CD4-positive, alpha-beta T cell (primary cell): ENCODE measurements around the gene SPOCD1. TPM values are rescaled to one million over a fixed set of nuclear protein-coding genes. Genes with fewer than 3 reads are reported as not detected.
A peak's percentile ranks its signal among the peaks of the same experiment; 100 is the strongest.

ENCODE experiments used
- ATAC-seq: fragments of 200-7000 bp; cut with Tn5 transposase; one replicate; pipeline ENCODE4 v1.10.0; 2022; ENCODE audit warnings: mild to moderate bottlenecking; ENCODE audit not compliant: poor library complexity
- CTCF ChIA-PET: fragments of 350-600 bp; sonication (Branson Sonifier 250); formaldehyde crosslinking; loops from one replicate; lab custom pipeline; 2021; ENCODE audit warnings: antibody characterized with exemption, inconsistent platforms; lab: Charles Lee
- POLR2A ChIA-PET: fragments of 350-600 bp; sonication (Branson Sonifier 250); formaldehyde crosslinking; loops from one replicate; lab custom pipeline; 2021; ENCODE audit warnings: antibody characterized with exemption, inconsistent platforms; lab: Charles Lee
- DNase-seq, 14 experiments: peaks; one replicate each; pipeline ENCODE4 v3.0.0-alpha.2; 2013 to 2020; ENCODE audit warnings: mixed read lengths in 2 of 14
- H3K27ac ChIP-seq, 2 donors: one replicate each; pipeline versions ENCODE4 v1.5.1 to v1.7.0; 2013; ENCODE audit warnings: low read length in 2 of 2, low read depth in 1 of 2, mild to moderate bottlenecking in 1 of 2
- H3K27me3 ChIP-seq, 2 experiments: 1 replicate in 1 of 2; 2 replicates in 1 of 2; pipeline versions ENCODE4 v1.6.1 to v1.7.0; 2013; ENCODE audit warnings: low read length in 2 of 2, control low read depth in 1 of 2, mild to moderate bottlenecking in 1 of 2, moderate library complexity in 1 of 2; ENCODE audit not compliant: insufficient read depth in 2 of 2, control insufficient read depth in 1 of 2
- H3K36me3 ChIP-seq: one replicate; pipeline ENCODE4 v1.6.1; 2013; ENCODE audit warnings: low read length, control low read depth; ENCODE audit not compliant: insufficient read depth
- H3K4me1 ChIP-seq: one replicate; pipeline ENCODE4 v1.6.1; 2013; ENCODE audit warnings: low read length, control low read depth; ENCODE audit not compliant: insufficient read depth
- H3K4me3 ChIP-seq: one replicate; pipeline ENCODE4 v1.5.1; 2013; ENCODE audit warnings: mild to moderate bottlenecking, low read length, moderate library complexity
- H3K9me3 ChIP-seq, 2 experiments: 1 replicate in 1 of 2; 2 replicates in 1 of 2; pipeline versions ENCODE4 v1.6.1 to v1.7.0; 2013; ENCODE audit warnings: low read length in 2 of 2, mild to moderate bottlenecking in 2 of 2, control low read depth in 1 of 2, moderate library complexity in 1 of 2; ENCODE audit not compliant: control insufficient read depth in 1 of 2, insufficient read depth in 1 of 2
- H3K27ac Mint-ChIP-seq: one replicate; pipeline ENCODE4 v1.8.0; 2020; ENCODE audit warnings: mixed read lengths
- H3K27me3 Mint-ChIP-seq: one replicate; pipeline ENCODE4 v1.8.0; 2021; ENCODE audit warnings: mixed read lengths
- H3K36me3 Mint-ChIP-seq: one replicate; pipeline ENCODE4 v1.8.0; 2021; ENCODE audit warnings: low read depth, mixed read lengths
- H3K4me1 Mint-ChIP-seq: one replicate; pipeline ENCODE4 v1.8.0; 2021; ENCODE audit warnings: low read depth, mixed read lengths
- H3K4me3 Mint-ChIP-seq: one replicate; pipeline ENCODE4 v1.8.0; 2020; ENCODE audit warnings: mild to moderate bottlenecking, mixed read lengths
- H3K9me3 Mint-ChIP-seq: one replicate; pipeline ENCODE4 v1.8.0; 2020; ENCODE audit warnings: mixed read lengths
- CTCF ChIP-seq: fragments of 200-600 bp; IDR thresholded peaks from one replicate; pipeline ENCODE4 v1.8.0; 2022; ENCODE audit warnings: antibody characterized with exemption, mild to moderate bottlenecking
- intact Hi-C, 2 experiments: fragments of 100-400 bp; cut with DNase I in 1 of 2; cut with micrococcal nuclease in 1 of 2; formaldehyde crosslinking; loops; one replicate each; pipeline versions ENCODE4 v1.15.1 to v1.9.0; 2023 to 2025; cut with DNase I, micrococcal nuclease
- total RNA-seq, 174 experiments: library from RNA in 2 of 174; stranded (reverse) in 2 of 174; gene quantifications; one replicate each; pipeline ENCODE4 v1.2.3 and lab custom pipeline; 2021 to 2026

SPOCD1 gene
- total RNA-seq, 2 experiments from 2014 or later = 0.11 to 0.27 TPM

GRCh38 chr1:31796707-31797106, 19.1 kb downstream of the SPOCD1 start:
- H3K4me3 Mint-ChIP-seq = no peak overlapping the region
- CTCF ChIA-PET = no interaction called here
- Histone ChIP-seq H3K4me1 (no peaks in the 10 kb centered on the region), H3K27ac (no peak overlapping the region), H3K27me3 (peaks cover 0 to 4% of the 10 kb centered on the region in 2 experiments), H3K9me3 (no peaks in the 10 kb centered on the region), H3K36me3 (no peaks in the 10 kb centered on the region), H3K4me3 (no peak overlapping the region)
- POLR2A ChIA-PET = no interaction called here
- ATAC-seq (no peak), DNase-seq (peak in 1 of 14 experiments; percentile 5)
- no peaks in the 10 kb centered on the region for H3K36me3 Mint-ChIP-seq
- no peaks in the 10 kb centered on the region for H3K27me3 Mint-ChIP-seq
- H3K4me1 Mint-ChIP-seq = no peaks in the 10 kb centered on the region
- intact Hi-C loops = no loop called here
- H3K9me3 Mint-ChIP-seq = no peaks in the 10 kb centered on the region
- no peak overlapping the region for H3K27ac Mint-ChIP-seq
- TF ChIP-seq CTCF = no peak

- ChIA-PET POLR2A (no interaction called here), CTCF (no interaction called here)
- Histone ChIP-seq H3K27ac (no peak overlapping the region), H3K27me3 (peaks cover 0 to 4% of the 10 kb centered on the region in 2 experiments), H3K4me3 (no peak overlapping the region), H3K9me3 (no peaks in the 10 kb centered on the region), H3K36me3 (no peaks in the 10 kb centered on the region), H3K4me1 (no peaks in the 10 kb centered on the region)
- intact Hi-C loops = no loop called here
- Mint-ChIP-seq H3K4me1 (no peaks in the 10 kb centered on the region), H3K27me3 (no peaks in the 10 kb centered on the region), H3K4me3 (no peak overlapping the region), H3K36me3 (no peaks in the 10 kb centered on the region), H3K27ac (no peak overlapping the region), H3K9me3 (no peaks in the 10 kb centered on the region)
- no peak for ATAC-seq
- DNase-seq = peak in 1 of 14 experiments; percentile 15
- no peak for TF ChIP-seq CTCF
Measured at GRCh38 chr1:31795801-31796621, 19.8 kb downstream of the SPOCD1 start.

GRCh38 chr1:31795096-31795675, 20.6 kb downstream of the SPOCD1 start:
- CTCF ChIA-PET = no interaction called here
- Mint-ChIP-seq H3K27me3 (no peaks in the 10 kb centered on the region), H3K9me3 (no peaks in the 10 kb centered on the region), H3K4me3 (no peak overlapping the region), H3K4me1 (no peaks in the 10 kb centered on the region), H3K27ac (no peak overlapping the region), H3K36me3 (no peaks in the 10 kb centered on the region)
- Histone ChIP-seq H3K36me3 (no peaks in the 10 kb centered on the region), H3K9me3 (no peaks in the 10 kb centered on the region), H3K27me3 (peaks cover 0 to 4% of the 10 kb centered on the region in 2 experiments), H3K4me3 (no peak overlapping the region), H3K4me1 (no peaks in the 10 kb centered on the region), H3K27ac (no peak overlapping the region)
- no peak for DNase-seq
- intact Hi-C loops = no loop called here
- ATAC-seq = no peak
- no peak for TF ChIP-seq CTCF
- POLR2A ChIA-PET = no interaction called here
